Stimulated activated naive B cell treated with anti-CD40 and anti-IgM and Interleukin-4, amounts not matched to agents 10 μg/mL and 1 μg/mL and 100 μg/mL, for 72 hours (primary cell): ENCODE data around the gene GUCY1A1.

ENCODE experiments used
- ATAC-seq, 2 donors: fragments of 150-1000 bp; cut with Tn5 transposase; replicated peaks; 2 replicates each; pipeline ENCODE4 v1.10.0; 2021; ENCODE audit warnings: moderate library complexity in 1 of 2
- DNase-seq: peaks from one replicate; pipeline ENCODE4 v3.0.0; 2021
- H3K27ac Mint-ChIP-seq: one replicate; pipeline ENCODE4 v1.8.0; 2022; ENCODE audit warnings: mild to moderate bottlenecking, mixed read lengths
- H3K27me3 Mint-ChIP-seq, 2 donors: one replicate each; pipeline ENCODE4 v1.8.0; 2022; ENCODE audit warnings: mixed read lengths in 2 of 2
- H3K36me3 Mint-ChIP-seq, 2 donors: one replicate each; pipeline ENCODE4 v1.8.0; 2022; ENCODE audit warnings: mixed read lengths in 2 of 2, mild to moderate bottlenecking in 1 of 2
- H3K4me1 Mint-ChIP-seq, 2 donors: one replicate each; pipeline ENCODE4 v1.8.0; 2022; ENCODE audit warnings: mixed read lengths in 2 of 2, mild to moderate bottlenecking in 1 of 2
- H3K4me3 Mint-ChIP-seq, 2 donors: one replicate each; pipeline ENCODE4 v1.8.0; 2022; ENCODE audit warnings: mild to moderate bottlenecking in 2 of 2, mixed read lengths in 2 of 2, moderate library complexity in 1 of 2
- H3K9me3 Mint-ChIP-seq, 2 donors: one replicate each; pipeline ENCODE4 v1.8.0; 2022; ENCODE audit warnings: mixed read lengths in 2 of 2, mild to moderate bottlenecking in 1 of 2

Gene GUCY1A1

DNA sequence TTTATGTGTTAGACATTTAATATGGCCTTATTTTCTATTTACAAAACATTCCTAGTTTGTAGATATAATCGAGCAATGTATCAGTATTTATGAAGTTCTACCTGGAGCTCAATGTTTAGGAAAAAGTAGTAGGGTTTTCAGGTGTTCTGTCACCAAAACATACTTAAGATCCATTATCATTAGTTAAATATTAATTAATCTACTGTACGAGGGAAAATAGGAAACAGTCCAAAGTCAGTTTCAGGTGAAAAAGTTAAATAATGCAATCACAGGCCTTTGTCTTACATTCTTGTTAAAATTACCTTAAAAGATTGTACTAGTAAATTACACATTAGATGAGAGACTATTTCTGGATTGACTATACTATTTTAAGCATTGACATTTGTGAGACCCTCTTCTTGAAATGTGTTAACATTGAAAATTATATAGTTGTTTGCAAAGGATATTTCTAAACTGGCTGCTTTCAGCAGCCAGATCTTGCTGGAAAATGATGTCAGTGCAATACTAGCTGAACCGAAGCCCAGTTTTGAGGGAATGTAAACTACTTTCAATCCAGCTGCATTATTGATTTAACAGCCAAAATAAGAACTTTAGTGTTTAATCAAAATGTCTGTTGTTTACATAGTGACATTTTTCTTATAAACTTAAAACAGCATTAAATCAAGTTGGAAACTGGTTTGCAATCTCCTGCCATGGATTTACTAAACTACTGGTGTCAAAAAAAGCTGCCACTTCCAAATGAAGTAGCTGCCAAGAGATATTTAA is 111.5 kb downstream of the GUCY1A1 start:
- no peak for ATAC-seq
- no peak for DNase-seq
- no peaks in the 10 kb centered on the region for H3K27me3 Mint-ChIP-seq
- no peak overlapping the region for H3K4me3 Mint-ChIP-seq
- H3K36me3 Mint-ChIP-seq, result no peaks in the 10 kb centered on the region
- no peaks in the 10 kb centered on the region for H3K9me3 Mint-ChIP-seq
- H3K27ac Mint-ChIP-seq, result no peak overlapping the region
- H3K4me1 Mint-ChIP-seq, result no peaks in the 10 kb centered on the region

- no peak overlapping the region for H3K4me3 Mint-ChIP-seq
- H3K36me3 Mint-ChIP-seq, result no peaks in the 10 kb centered on the region
- no peak overlapping the region for H3K27ac Mint-ChIP-seq
- no peaks in the 10 kb centered on the region for H3K9me3 Mint-ChIP-seq
- no peaks in the 10 kb centered on the region for H3K27me3 Mint-ChIP-seq
- no peak for ATAC-seq
- DNase-seq, result no peak
- H3K4me1 Mint-ChIP-seq, result no peaks in the 10 kb centered on the region
These were observed 114.1 kb downstream of the GUCY1A1 start for GRCh38 chr4:155780775-155781174.

DNA sequence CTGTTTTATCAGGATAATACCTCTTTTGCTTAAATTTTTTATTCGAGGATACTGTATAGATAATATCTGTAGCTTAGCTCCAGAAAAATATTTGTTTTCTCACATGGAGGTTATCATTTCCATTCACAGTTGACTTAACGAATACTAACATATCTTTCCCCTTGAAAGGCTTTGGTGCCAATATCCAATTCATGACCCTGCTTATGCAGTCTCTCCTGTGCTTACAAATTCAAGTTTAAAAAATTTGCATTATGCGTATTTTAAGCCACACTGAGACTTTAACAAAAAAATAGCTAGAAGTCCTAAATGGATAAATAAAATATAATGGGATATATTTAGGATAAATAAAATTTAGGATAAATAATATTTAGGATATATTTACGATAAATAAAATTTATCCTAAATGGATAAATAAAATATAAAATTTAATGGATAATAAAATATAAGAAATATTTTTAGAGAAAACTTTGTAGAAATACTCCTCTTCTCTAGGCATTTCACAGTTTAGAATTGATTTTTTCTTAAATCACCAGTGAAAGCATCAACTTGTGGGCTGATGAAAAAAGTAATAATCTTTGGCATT is 114.7 kb downstream of the GUCY1A1 start:
- no peak for ATAC-seq
- no peak for DNase-seq
- Mint-ChIP-seq H3K4me1 (no peaks in the 10 kb centered on the region), H3K36me3 (no peaks in the 10 kb centered on the region), H3K4me3 (no peak overlapping the region), H3K27ac (no peak overlapping the region), H3K27me3 (no peaks in the 10 kb centered on the region), H3K9me3 (no peaks in the 10 kb centered on the region)
